Naive thymus-derived CD4-positive, alpha-beta T cell (primary cell): ENCODE measurements around the gene FUT2. TPM values are rescaled to one million over a fixed set of nuclear protein-coding genes. Genes with fewer than 3 reads are reported as not detected.

ENCODE experiments used
- ATAC-seq: fragments of 150-1000 bp; cut with Tn5 transposase; 2 replicates; pipeline ENCODE4 v1.10.0; 2021; ENCODE audit warnings: mild to moderate bottlenecking, moderate library complexity
- CTCF ChIA-PET: fragments of 350-600 bp; sonication (Branson Sonifier 250); formaldehyde crosslinking; loops from one replicate; lab custom pipeline; 2021; ENCODE audit warnings: antibody characterized with exemption; lab: Charles Lee
- POLR2A ChIA-PET: fragments of 350-600 bp; sonication (Branson Sonifier 250); formaldehyde crosslinking; loops from one replicate; lab custom pipeline; 2021; ENCODE audit warnings: antibody characterized with exemption, inconsistent platforms; lab: Charles Lee
- DNase-seq, 9 donors: peaks; one replicate each; pipeline versions ENCODE4 v3.0.0 to v3.0.0-alpha.2; 2020 to 2022; ENCODE audit warnings: mixed read lengths in 1 of 9
- H3K27ac ChIP-seq: one replicate; pipeline ENCODE4 v1.7.0; 2013; ENCODE audit warnings: mild to moderate bottlenecking, low read depth, low read length, moderate library complexity
- H3K27me3 ChIP-seq, 2 donors: one replicate each; pipeline ENCODE4 v1.7.0; 2013; ENCODE audit warnings: low read length in 2 of 2, mild to moderate bottlenecking in 2 of 2, moderate library complexity in 2 of 2; ENCODE audit not compliant: control insufficient read depth in 2 of 2, insufficient read depth in 2 of 2
- H3K36me3 ChIP-seq, 3 experiments: 1 replicate in 2 of 3; 2 replicates in 1 of 3; pipeline ENCODE4 v1.7.0; 2013; ENCODE audit warnings: low read length in 3 of 3, mild to moderate bottlenecking in 3 of 3, moderate library complexity in 1 of 3; ENCODE audit not compliant: insufficient read depth in 3 of 3, control insufficient read depth in 2 of 3
- H3K4me1 ChIP-seq, 2 donors: one replicate each; pipeline ENCODE4 v1.7.0; 2013; ENCODE audit warnings: low read length in 2 of 2, mild to moderate bottlenecking in 2 of 2, moderate library complexity in 1 of 2; ENCODE audit not compliant: control insufficient read depth in 2 of 2, insufficient read depth in 2 of 2
- H3K4me3 ChIP-seq: 2 replicates; pipeline ENCODE4 v1.7.0; 2013; ENCODE audit warnings: mild to moderate bottlenecking, low read length
- H3K9me3 ChIP-seq, 3 experiments: 1 replicate in 2 of 3; 2 replicates in 1 of 3; pipeline ENCODE4 v1.7.0; 2013; ENCODE audit warnings: low read length in 3 of 3; ENCODE audit not compliant: control insufficient read depth in 2 of 3
- H3K27ac Mint-ChIP-seq, 9 donors: one replicate each; pipeline ENCODE4 v1.8.0; 2020 to 2022; ENCODE audit warnings: mixed read lengths in 9 of 9, mild to moderate bottlenecking in 8 of 9, moderate library complexity in 5 of 9, inconsistent platforms in 2 of 9
- H3K27me3 Mint-ChIP-seq, 5 donors: one replicate each; pipeline ENCODE4 v1.8.0; 2021 to 2022; ENCODE audit warnings: mixed read lengths in 5 of 5, mild to moderate bottlenecking in 1 of 5
- H3K36me3 Mint-ChIP-seq, 5 donors: one replicate each; pipeline ENCODE4 v1.8.0; 2020 to 2022; ENCODE audit warnings: mixed read lengths in 5 of 5, mild to moderate bottlenecking in 3 of 5, inconsistent platforms in 1 of 5
- H3K4me1 Mint-ChIP-seq, 7 donors: one replicate each; pipeline ENCODE4 v1.8.0; 2020 to 2022; ENCODE audit warnings: mixed read lengths in 7 of 7, mild to moderate bottlenecking in 3 of 7, inconsistent platforms in 1 of 7
- H3K4me3 Mint-ChIP-seq, 10 donors: one replicate each; pipeline ENCODE4 v1.8.0; 2020 to 2022; ENCODE audit warnings: mild to moderate bottlenecking in 10 of 10, mixed read lengths in 10 of 10, moderate library complexity in 6 of 10, inconsistent platforms in 2 of 10
- H3K9me3 Mint-ChIP-seq, 11 donors: one replicate each; pipeline ENCODE4 v1.8.0; 2020 to 2022; ENCODE audit warnings: mixed read lengths in 11 of 11, mild to moderate bottlenecking in 4 of 11, inconsistent platforms in 1 of 11, moderate library complexity in 1 of 11
- intact Hi-C, 2 donors: fragments of 100-400 bp; cut with micrococcal nuclease; formaldehyde crosslinking; loops; one replicate each; pipeline ENCODE4 v1.15.1; 2023
- polyA plus RNA-seq, 2 donors: library from polyadenylated mRNA; unstranded; fragments of 300-500 nt; fragmentation: Illumina TruSeq; gene quantifications; one replicate each; pipeline ENCODE4 v1.2.3, GENCODE V29; 2021
- total RNA-seq, 6 experiments: library from RNA in 5 of 6; stranded (reverse) in 5 of 6; gene quantifications; 1 replicate in 5 of 6; 2 replicates in 1 of 6; pipeline ENCODE4 v1.2.3 and lab custom pipeline; 2021 to 2026

Gene FUT2
- total and polyA plus RNA-seq, 7 experiments from 2014 or later, result 0.09 to 0.78 TPM; not detected in 5

DNA sequence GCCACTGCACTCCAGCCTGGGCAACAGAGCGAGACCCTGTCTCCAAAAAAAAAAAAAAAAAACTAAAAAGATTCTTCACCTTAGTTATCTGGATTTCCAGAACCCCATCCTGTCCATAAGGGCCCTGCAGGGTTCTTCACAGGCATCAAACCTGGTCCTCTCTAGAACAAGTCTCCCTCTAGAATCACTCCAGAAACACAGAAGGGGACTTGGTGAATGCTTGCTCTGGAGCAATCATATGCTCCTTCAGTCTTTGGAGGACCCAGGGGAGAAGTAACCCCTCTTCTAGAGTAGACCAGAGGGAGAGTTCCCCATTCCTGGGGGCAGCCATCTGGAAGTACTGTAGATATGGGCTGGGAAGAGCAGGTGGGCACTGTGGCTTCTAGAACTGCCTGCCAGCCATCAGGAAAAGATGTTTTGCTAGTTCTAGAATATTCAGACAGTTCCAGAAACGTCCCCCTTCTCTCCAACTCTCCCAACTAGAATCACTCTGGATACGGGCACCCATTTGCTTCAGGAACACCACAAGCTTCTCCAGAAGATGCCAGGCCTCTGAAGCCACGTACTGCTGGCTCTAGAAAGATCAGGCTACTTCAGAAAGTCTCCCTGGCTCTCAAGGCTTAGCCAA lies 53.9 kb downstream of the FUT2 start:
- Mint-ChIP-seq H3K4me1 (peaks cover 10 to 45% (median 24%) of the 10 kb centered on the region in 7 donors), H3K27ac (no peak overlapping the region), H3K36me3 (no peaks in the 10 kb centered on the region), H3K27me3 (peaks cover 7 to 35% (median 33%) of the 10 kb centered on the region in 5 donors), H3K4me3 (no peak overlapping the region), H3K9me3 (peaks cover 0 to 3% (median 0%) of the 10 kb centered on the region in 11 donors)
- Histone ChIP-seq H3K27ac (no peak overlapping the region), H3K9me3 (no peaks in the 10 kb centered on the region), H3K27me3 (peaks cover 0 to 2% of the 10 kb centered on the region in 2 donors), H3K4me1 (peaks cover 10 to 14% of the 10 kb centered on the region in 2 donors), H3K36me3 (no peaks in the 10 kb centered on the region), H3K4me3 (no peak overlapping the region)
- DNase-seq (no peak), ATAC-seq (no peak)
- POLR2A ChIA-PET, result no interaction called here
- CTCF ChIA-PET, result no interaction called here
- intact Hi-C loops, result no loop called here

DNA sequence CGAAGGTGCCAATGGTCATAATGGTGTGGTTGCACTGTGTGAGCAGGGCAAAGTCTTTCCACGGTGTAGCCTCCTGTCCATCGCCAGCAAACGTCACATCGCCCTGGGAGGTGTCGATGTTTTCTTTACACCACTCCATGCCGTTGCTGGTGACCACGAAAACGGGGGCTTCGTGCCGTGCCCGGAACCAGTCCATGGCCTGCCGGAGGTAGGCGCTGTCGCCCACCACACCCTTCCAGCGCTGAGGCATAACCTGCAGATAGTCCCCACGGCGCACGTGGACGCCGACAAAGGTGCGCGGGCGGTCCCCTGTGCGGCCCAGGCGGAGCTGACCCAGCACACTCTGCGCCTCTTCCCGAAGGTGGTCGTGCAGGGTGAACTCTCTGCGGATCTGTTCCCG lies 54.6 kb downstream of the FUT2 start:
- H3K27ac Mint-ChIP-seq, result no peak overlapping the region
- intact Hi-C loops, result no loop called here
- peaks cover 0 to 3% (median 0%) of the 10 kb centered on the region in 11 donors for H3K9me3 Mint-ChIP-seq

DNA sequence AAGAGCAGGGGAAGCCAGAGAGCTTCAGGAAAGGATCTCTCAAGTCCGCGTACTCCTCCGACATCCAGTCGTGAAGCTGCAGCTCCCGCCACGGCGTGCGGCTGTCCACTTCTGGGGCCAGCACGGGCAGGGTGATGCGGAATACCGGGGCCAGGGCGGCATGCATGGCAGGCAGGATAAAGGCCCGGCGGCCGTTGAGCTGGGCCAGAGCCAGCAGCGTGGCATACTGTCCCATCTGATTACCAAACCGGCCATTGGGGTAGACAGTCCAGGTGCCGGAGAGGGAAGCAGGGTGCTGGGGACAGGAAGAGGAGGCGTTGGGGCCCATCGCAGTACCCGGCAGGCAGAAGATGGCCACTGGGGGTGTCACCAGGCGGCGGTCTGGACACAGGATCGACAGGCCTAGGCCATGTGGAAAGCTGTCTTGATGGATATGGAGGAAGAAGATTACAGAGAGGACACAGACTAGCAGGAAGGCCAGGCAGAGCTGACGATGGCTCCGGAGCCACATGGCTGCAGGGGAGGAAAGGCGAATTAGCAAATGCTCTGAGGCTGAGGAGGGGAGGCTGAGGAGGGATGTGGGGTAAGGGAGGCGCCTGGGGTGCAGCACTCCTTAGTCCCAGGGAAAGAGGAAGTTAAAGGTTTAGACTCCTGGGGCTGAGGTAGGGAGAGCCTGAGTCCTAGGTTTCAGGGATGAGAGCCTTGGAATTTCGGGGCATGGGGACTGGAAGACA lies 55.2 kb downstream of the FUT2 start:
- ChIA-PET CTCF (interaction anchor here (0.6 to 1.2 kb wide), 2 partner anchors 12 to 719 kb away, joined by 3 to 4 read pairs; no protein-coding TSS in a partner anchor), POLR2A (no interaction called here)
- Histone ChIP-seq H3K27me3 (no peaks in the 10 kb centered on the region), H3K27ac (no peak overlapping the region), H3K36me3 (no peaks in the 10 kb centered on the region), H3K4me1 (peaks cover 10 to 14% of the 10 kb centered on the region in 2 donors), H3K4me3 (no peak overlapping the region), H3K9me3 (no peaks in the 10 kb centered on the region)
- DNase-seq (no peak), ATAC-seq (no peak)
- peaks cover 6 to 36% (median 34%) of the 10 kb centered on the region in 5 donors for H3K27me3 Mint-ChIP-seq
- peaks cover 6 to 36% (median 23%) of the 10 kb centered on the region in 7 donors for H3K4me1 Mint-ChIP-seq
- no peak overlapping the region for H3K27ac Mint-ChIP-seq
- H3K4me3 Mint-ChIP-seq, result peak overlapping the region in 8 of 10 donors; percentile 32 to 96 (median 69)
- peaks cover 0 to 3% (median 0%) of the 10 kb centered on the region in 11 donors for H3K9me3 Mint-ChIP-seq
- no peaks in the 10 kb centered on the region for H3K36me3 Mint-ChIP-seq
- intact Hi-C loops, result no loop called here

More for the DNA sequence above, 54.6 kb downstream of the FUT2 start:
- ATAC-seq (no peak), DNase-seq (no peak)
- Mint-ChIP-seq H3K4me1 (peaks cover 9 to 41% (median 24%) of the 10 kb centered on the region in 7 donors), H3K36me3 (no peaks in the 10 kb centered on the region), H3K27me3 (peaks cover 7 to 38% (median 36%) of the 10 kb centered on the region in 5 donors), H3K4me3 (no peak overlapping the region)
- H3K9me3 ChIP-seq, result no peaks in the 10 kb centered on the region
- no peak overlapping the region for H3K4me3 ChIP-seq
- H3K4me1 ChIP-seq, result peaks cover 10 to 14% of the 10 kb centered on the region in 2 donors
- POLR2A ChIA-PET, result no interaction called here
- no peak overlapping the region for H3K27ac ChIP-seq
- CTCF ChIA-PET, result interaction anchor here (0.6 kb wide), 1 partner anchor 720 kb away, joined by 3 read pairs; no protein-coding TSS in a partner anchor
- H3K27me3 ChIP-seq, result peaks cover 0 to 2% of the 10 kb centered on the region in 2 donors
- H3K36me3 ChIP-seq, result no peaks in the 10 kb centered on the region

DNA sequence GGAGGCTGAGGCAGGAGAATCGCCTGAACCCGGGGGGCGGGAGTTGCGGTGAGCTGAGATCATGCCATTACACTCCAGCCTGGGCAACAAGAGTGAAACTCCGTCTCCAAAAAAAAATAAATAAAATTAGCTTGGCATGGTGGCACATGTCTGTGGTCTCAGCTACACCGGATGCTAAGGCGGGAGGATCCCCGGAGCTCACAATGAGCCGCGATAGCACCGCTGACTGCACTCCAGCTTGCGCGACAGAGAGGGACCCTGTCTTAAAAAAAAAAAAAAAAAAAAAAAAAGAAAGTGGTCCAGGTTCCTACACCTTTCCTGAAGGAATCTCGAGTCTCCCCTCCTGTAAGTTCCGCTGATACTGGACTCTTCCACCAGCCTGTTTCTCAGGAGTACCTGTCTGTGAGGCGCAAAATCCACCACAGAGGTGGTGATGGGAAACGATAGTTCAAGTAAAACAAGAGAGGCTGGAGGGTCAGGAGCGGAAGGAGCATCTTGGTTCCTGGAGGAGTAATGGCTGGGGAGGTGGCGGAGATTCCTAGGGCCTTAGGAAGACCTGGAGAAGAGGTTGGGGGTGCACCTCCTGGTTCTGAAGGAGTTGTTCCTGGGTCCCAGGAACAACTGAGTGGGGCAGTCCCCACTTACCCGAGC lies 56.2 kb downstream of the FUT2 start:
- ATAC-seq, result peak; percentile 2

DNA sequence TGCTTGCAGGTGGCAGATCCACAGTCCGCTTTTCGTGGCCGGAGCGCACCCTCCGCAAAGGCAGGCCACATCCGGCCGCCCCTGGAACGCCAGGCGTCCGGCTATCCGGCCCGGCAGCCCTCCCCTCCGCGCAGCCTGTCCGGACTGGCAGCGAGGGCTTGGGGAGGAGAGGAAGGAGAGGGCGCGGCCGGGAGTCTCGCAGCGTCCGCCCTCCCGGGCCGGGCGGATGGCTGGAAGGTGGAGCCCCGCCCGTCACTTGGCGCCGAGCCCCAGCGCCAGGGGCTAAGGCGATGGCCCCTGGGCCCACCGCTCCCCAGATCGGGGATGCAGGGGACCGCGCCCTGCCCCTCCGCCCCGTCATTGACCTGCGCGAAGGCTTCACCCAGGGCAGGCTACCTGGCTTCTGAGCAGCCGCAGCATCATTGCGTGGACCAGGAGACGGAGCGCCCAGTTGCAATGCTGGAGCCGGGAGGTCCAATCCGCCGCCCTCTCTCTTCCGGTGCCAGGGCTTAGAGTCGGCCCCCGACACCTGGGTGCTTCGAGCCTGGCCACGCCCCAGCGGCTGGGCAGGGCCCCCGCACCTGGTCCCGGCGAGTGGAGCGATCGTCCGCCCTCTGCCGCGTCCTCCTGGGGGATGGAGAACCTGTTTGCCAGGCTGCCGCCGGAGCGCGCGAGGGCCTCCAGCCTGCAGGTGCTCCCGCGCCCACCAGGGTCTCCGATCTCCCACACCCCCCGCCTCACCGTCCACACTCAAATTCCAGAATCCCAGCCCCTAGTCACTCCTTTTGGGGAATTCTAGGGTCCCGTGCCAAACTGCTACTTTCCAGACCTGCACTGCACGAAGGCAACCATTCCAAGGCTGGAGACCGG lies 57.0 kb downstream of the FUT2 start, which contains the start of gene FUT1:
FUT1 (minus strand) TSS at position 146 of the 870 bp plus-strand sequence. CDS start 1,360 bp downstream, outside the sequence.
- H3K4me1 Mint-ChIP-seq, result peaks cover 6 to 25% (median 17%) of the 10 kb centered on the region in 7 donors
- DNase-seq (peak in 3 of 9 donors; percentile 19 to 58 (median 34)), ATAC-seq (peak; percentile 72)
- Histone ChIP-seq H3K27ac (no peak within 1 kb of the TSS), H3K4me3 (peak within 1 kb of the TSS; percentile 40), H3K27me3 (no peaks in the 10 kb centered on the region), H3K36me3 (no peaks in the 10 kb centered on the region), H3K9me3 (no peaks in the 10 kb centered on the region), H3K4me1 (peaks cover 5 to 14% of the 10 kb centered on the region in 2 donors)
- no peaks in the 10 kb centered on the region for H3K9me3 Mint-ChIP-seq
- ChIA-PET CTCF (no interaction called here), POLR2A (no interaction called here)
- intact Hi-C loops, result loop anchor here in 1 of 2 donors (2.0 kb wide), 1 partner anchor 14 kb away; no protein-coding TSS in a partner anchor
- peaks cover 0 to 33% (median 28%) of the 10 kb centered on the region in 5 donors for H3K27me3 Mint-ChIP-seq
- H3K27ac Mint-ChIP-seq, result peak within 1 kb of the TSS in 2 of 9 donors; percentile 38 to 88
- H3K36me3 Mint-ChIP-seq, result no peaks in the 10 kb centered on the region
- H3K4me3 Mint-ChIP-seq, result peak within 1 kb of the TSS; percentile 77 to 96 (median 88)

More for the DNA sequence above, 56.2 kb downstream of the FUT2 start:
- H3K9me3 Mint-ChIP-seq, result no peaks in the 10 kb centered on the region
- H3K27ac ChIP-seq, result no peak overlapping the region
- H3K4me1 ChIP-seq, result peaks cover 6 to 14% of the 10 kb centered on the region in 2 donors
- H3K27me3 ChIP-seq, result no peaks in the 10 kb centered on the region
- no peak for DNase-seq
- peaks cover 6 to 27% (median 19%) of the 10 kb centered on the region in 7 donors for H3K4me1 Mint-ChIP-seq
- intact Hi-C loops, result loop anchor here in 1 of 2 donors (2.0 kb wide), 1 partner anchor 13 kb away; no protein-coding TSS in a partner anchor
- ChIA-PET CTCF (interaction anchor here (0.7 to 1.2 kb wide), 2 partner anchors 13 to 118 kb away, joined by 4 to 5 read pairs; no protein-coding TSS in a partner anchor), POLR2A (interaction anchor here (0.6 to 0.7 kb wide), 2 partner anchors 226 to 632 kb away, joined by 4 to 5 read pairs; no protein-coding TSS in a partner anchor)
- H3K27me3 Mint-ChIP-seq, result peaks cover 0 to 33% (median 28%) of the 10 kb centered on the region in 5 donors
- peak overlapping the region; percentile 40 for H3K4me3 ChIP-seq
- H3K4me3 Mint-ChIP-seq, result peak overlapping the region; percentile 77 to 96 (median 88)
- H3K36me3 Mint-ChIP-seq, result no peaks in the 10 kb centered on the region
- H3K36me3 ChIP-seq, result no peaks in the 10 kb centered on the region
- H3K27ac Mint-ChIP-seq, result peak overlapping the region in 2 of 9 donors; percentile 2 to 88
- no peaks in the 10 kb centered on the region for H3K9me3 ChIP-seq
